Endothelial cell of umbilical vein (primary cell): ENCODE measurements around the gene RAD51B. TPM values are rescaled to one million over a fixed set of nuclear protein-coding genes. Genes with fewer than 3 reads are reported as not detected.

Source experiments
- BruUV-seq: library from RNA; stranded (reverse); fragments of 400-500 nt; replicated peaks from 2 replicates; lab custom pipeline; 2021; lab: Mats Ljungman, UMichigan
- CTCF ChIA-PET: fragments of 300-600, 350-600 bp; sonication (Branson Sonifier 250); formaldehyde crosslinking; loops from one replicate; lab custom pipeline; 2021; ENCODE audit warnings: antibody characterized with exemption, inconsistent platforms; lab: Charles Lee
- POLR2A ChIA-PET: fragments of 300-600, 350-600 bp; sonication (Branson Sonifier 250); formaldehyde crosslinking; loops from one replicate; lab custom pipeline; 2021; ENCODE audit warnings: antibody characterized with exemption, inconsistent platforms; lab: Charles Lee
- DNase-seq: peaks from one replicate; pipeline ENCODE4 v3.0.0-alpha.2; 2011; ENCODE audit warnings: low read depth, low spot score
- FAIRE-seq: peaks from 2 replicates; lab custom pipeline; 2011; peaks lifted over from hg19 to GRCh38; lab: Jason Lieb, UNC
- H2AFZ ChIP-seq: 2 replicates; pipeline ENCODE4 v1.6.0; 2012; ENCODE audit warnings: low read depth, low read length, control low read depth, inconsistent platforms
- H3K27ac ChIP-seq: 2 replicates; pipeline ENCODE4 v1.5.1; 2011; ENCODE audit warnings: low read depth, mild to moderate bottlenecking, control low read depth, low read length, moderate library complexity; ENCODE audit not compliant: insufficient read depth
- H3K27me3 ChIP-seq, 2 experiments: 2 replicates each; pipeline versions ENCODE4 v1.6.0 to v1.6.1; 2011; ENCODE audit warnings: low read length in 2 of 2, mixed read lengths in 1 of 2; ENCODE audit not compliant: control insufficient read depth in 2 of 2, insufficient read depth in 2 of 2
- H3K36me3 ChIP-seq, 2 experiments: 2 replicates in 1 of 2; 3 replicates in 1 of 2; pipeline ENCODE4 v1.5.1; 2011; ENCODE audit warnings: low read length in 2 of 2, mild to moderate bottlenecking in 1 of 2, moderate library complexity in 1 of 2; ENCODE audit not compliant: control insufficient read depth in 2 of 2, insufficient read depth in 2 of 2; ENCODE audit errors: extremely low read depth in 1 of 2
- H3K4me1 ChIP-seq: 3 replicates; pipeline ENCODE4 v1.5.1; 2011; ENCODE audit warnings: mild to moderate bottlenecking, low read length; ENCODE audit not compliant: control insufficient read depth, insufficient read depth; ENCODE audit errors: extremely low read depth
- H3K4me2 ChIP-seq: 2 replicates; pipeline ENCODE4 v1.6.1; 2011; ENCODE audit warnings: low read length, control low read depth, mixed read lengths; ENCODE audit not compliant: insufficient read depth
- H3K4me3 ChIP-seq, 3 experiments: fragments of 200-600 bp in 1 of 3; sonication (generic), shearing (Covaris generic) in 1 of 3; replicated peaks in 1 of 3; 2 replicates each; pipeline ENCODE4 v1.5.1; 2011 to 2016; ENCODE audit warnings: control low read depth in 3 of 3, low read length in 3 of 3, mild to moderate bottlenecking in 2 of 3, inconsistent platforms in 1 of 3, low read depth in 1 of 3, moderate library complexity in 1 of 3; ENCODE audit not compliant: insufficient read depth in 1 of 3
- H3K79me2 ChIP-seq: 2 replicates; pipeline ENCODE4 v1.6.0; 2012; ENCODE audit warnings: low read length, inconsistent platforms; ENCODE audit not compliant: control insufficient read depth, insufficient read depth
- H3K9ac ChIP-seq: replicated peaks from 2 replicates; pipeline ENCODE3; 2011; ENCODE audit warnings: low read length, control low read depth; ENCODE audit not compliant: insufficient read depth; ENCODE audit errors: extremely low read depth
- H3K9me1 ChIP-seq: replicated peaks from 3 replicates; pipeline ENCODE4 v1.6.0; 2011; ENCODE audit warnings: mild to moderate bottlenecking, low read length; ENCODE audit not compliant: control insufficient read depth, insufficient read depth; ENCODE audit errors: extremely low read depth
- H3K9me3 ChIP-seq: replicated peaks from 2 replicates; pipeline ENCODE4 v1.5.1; 2012; ENCODE audit warnings: low read length, inconsistent platforms; ENCODE audit not compliant: control insufficient read depth, insufficient read depth
- H4K20me1 ChIP-seq: replicated peaks from 2 replicates; pipeline ENCODE3; 2011; ENCODE audit warnings: mild to moderate bottlenecking, low read length; ENCODE audit not compliant: control insufficient read depth, insufficient read depth; ENCODE audit errors: extremely low read depth
- CTCF ChIP-seq, 2 donors: IDR thresholded peaks; 1 replicate in 1 of 2; 2 replicates in 1 of 2; pipeline ENCODE4 v1.5.1; 2011; ENCODE audit warnings: low read length in 2 of 2, mild to moderate bottlenecking in 2 of 2, moderate library complexity in 2 of 2, control low read depth in 1 of 2, inconsistent platforms in 1 of 2, low read depth in 1 of 2; ENCODE audit not compliant: insufficient read depth in 1 of 2; ENCODE audit errors: extremely low read depth in 1 of 2
- EZH2 ChIP-seq: IDR thresholded peaks from 2 replicates; pipeline ENCODE4 v1.6.1; 2012; ENCODE audit warnings: borderline replicate concordance, low read depth, mild to moderate bottlenecking, moderate library complexity, low read length, inconsistent platforms; ENCODE audit not compliant: severe bottlenecking
- FOS ChIP-seq: IDR thresholded peaks from 2 replicates; pipeline ENCODE4 v1.6.1; 2011; ENCODE audit warnings: mild to moderate bottlenecking, low read length, moderate library complexity, borderline replicate concordance; ENCODE audit not compliant: insufficient read depth
- GATA2 ChIP-seq: IDR thresholded peaks from 2 replicates; pipeline ENCODE4 v1.7.0; 2011; ENCODE audit warnings: low read depth, mild to moderate bottlenecking, moderate library complexity, mixed read lengths, low read length; ENCODE audit not compliant: insufficient read length, insufficient read depth
- JUN ChIP-seq: IDR thresholded peaks from 2 replicates; pipeline ENCODE4 v1.6.1; 2011; ENCODE audit warnings: borderline replicate concordance, low read depth; ENCODE audit not compliant: insufficient read length, insufficient read depth
- MAX ChIP-seq: IDR thresholded peaks from 2 replicates; pipeline ENCODE4 v1.6.1; 2011; ENCODE audit not compliant: insufficient read depth, insufficient read length
- MYC ChIP-seq: IDR thresholded peaks from one replicate; pipeline ENCODE4 v1.6.1; 2011; ENCODE audit warnings: mild to moderate bottlenecking, low read depth, low read length
- POLR2A ChIP-seq: IDR thresholded peaks from 2 replicates; pipeline ENCODE4 v1.6.1; 2012; ENCODE audit warnings: low read depth, mild to moderate bottlenecking, control low read depth, low read length
- POLR2AphosphoS5 ChIP-seq: IDR thresholded peaks from 2 replicates; pipeline ENCODE4 v1.6.1; 2012; ENCODE audit warnings: low read depth, mild to moderate bottlenecking, control low read depth, low read length, moderate library complexity; ENCODE audit not compliant: insufficient read depth
- dilution Hi-C: fragments of 300-500 bp; cut with MboI; formaldehyde crosslinking; loops from one replicate; pipeline ENCODE4 v1.15.0; 2019; ENCODE audit warnings: low sequenced_read_pairs; ENCODE audit not compliant: extremely low pct_ligation_motif_present
- intact Hi-C: fragments of 100-400 bp; cut with micrococcal nuclease; formaldehyde crosslinking; loops from one replicate; pipeline ENCODE4 v1.10.0; 2022
- polyA plus RNA-seq, 4 experiments: library from polyadenylated mRNA; depleted of rRNA in 3 of 4; stranded (reverse) in 3 of 4; unstranded in 1 of 4; fragments of >200 nt; gene quantifications; 2 replicates each; pipeline versions ENCODE4 v1.2.1 to v1.2.3, GENCODE V29; 2011 to 2012; ENCODE audit warnings: missing spikeins in 1 of 4
- total RNA-seq: library from RNA; stranded (reverse); gene quantifications from 2 replicates; pipeline ENCODE4 v1.2.3, GENCODE V29; 2021

Gene RAD51B
- total and polyA plus RNA-seq, 2 donors (not counting 3 experiments of a cell fraction or from before 2014, with no cell fraction given): 3.9 to 19.0 TPM

DNA sequence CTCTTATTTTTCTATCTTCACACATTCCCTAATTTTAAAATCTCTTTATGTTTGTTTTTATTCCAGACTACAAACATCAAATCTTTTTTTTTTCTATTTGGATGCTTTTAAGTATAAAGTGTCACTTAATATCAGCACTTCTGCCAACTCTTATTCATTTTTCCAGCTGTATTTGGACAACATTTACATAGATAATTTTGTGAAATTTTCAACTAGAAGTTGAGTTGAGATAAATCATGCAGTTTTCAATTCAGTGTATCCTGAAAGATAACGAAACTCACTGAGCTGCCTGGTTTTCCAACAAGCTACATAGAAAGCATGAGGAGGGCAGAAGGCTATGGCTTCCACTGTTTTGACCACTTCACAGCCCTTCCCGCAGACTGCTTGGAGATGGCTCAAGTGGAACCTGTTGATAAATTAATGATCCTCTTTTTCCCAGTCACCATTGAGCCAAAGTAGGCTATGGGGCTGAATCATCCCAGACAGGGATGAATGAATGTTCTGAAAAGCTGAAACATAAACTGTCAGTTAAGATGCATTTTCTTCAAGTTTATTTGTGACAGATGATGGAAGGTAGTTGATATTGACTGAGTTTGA is 213.9 kb downstream of the RAD51B start:
- DNase-seq (no peak), FAIRE-seq (no peak)
- Histone ChIP-seq H3K4me2 (no peak overlapping the region), H3K27me3 (no peaks in the 10 kb centered on the region), H3K4me1 (no peaks in the 10 kb centered on the region), H3K27ac (no peak overlapping the region), H2AFZ (no peak overlapping the region), H3K4me3 (no peak overlapping the region), H3K79me2 (no peaks in the 10 kb centered on the region), H4K20me1 (no peaks in the 10 kb centered on the region), H3K9me3 (no peaks in the 10 kb centered on the region), H3K9ac (no peak overlapping the region), H3K9me1 (no peaks in the 10 kb centered on the region), H3K36me3 (no peaks in the 10 kb centered on the region)
- intact Hi-C loops: no loop called here
- ChIA-PET CTCF (interaction anchor here (1.0 to 1.1 kb wide), 2 partner anchors 14 to 27 kb away, joined by 3 to 4 read pairs; no protein-coding TSS in a partner anchor), POLR2A (no interaction called here)
- no TSS peak for BruUV-seq
- dilution Hi-C loops: no loop called here
- no peak for TF ChIP-seq POLR2AphosphoS5
- TF ChIP-seq MYC: no peak
- no peak for TF ChIP-seq CTCF (IDR thresholded peaks at IDR 0.05; ENCODE audit: extremely low read depth in 1 of 2, insufficient read depth in 1 of 2, low read depth in 1 of 2, low read length in 2 of 2)
- no peak for TF ChIP-seq EZH2
- no peak for TF ChIP-seq JUN
- TF ChIP-seq POLR2A: no peak
- TF ChIP-seq FOS: no peak
- no peak for TF ChIP-seq GATA2
- no peak for TF ChIP-seq MAX
